Skin epidermis (tissue), 12 donors: ENCODE results near the gene DYNLT5.
"Not testable (repeated sequence)": the region's sequence is repeated elsewhere in the genome, so short reads cannot be mapped to it uniquely, and the experiment has no call there.

Experiments used
- H3K27ac ChIP-seq, 21 experiments: fragments of 200-600 bp; sonication (generic) in 11 of 21; one replicate each; pipeline ENCODE4 v1.5.0; 2020; ENCODE audit warnings: mild to moderate bottlenecking in 3 of 21, inconsistent platforms in 2 of 21, moderate library complexity in 2 of 21
- H3K4me3 ChIP-seq, 7 experiments: fragments of 200-600 bp; sonication (generic) in 2 of 7; one replicate each; pipeline ENCODE4 v1.5.0; 2020; ENCODE audit warnings: inconsistent platforms in 2 of 7, mild to moderate bottlenecking in 2 of 7, moderate library complexity in 1 of 7

The DYNLT5 gene

DNA sequence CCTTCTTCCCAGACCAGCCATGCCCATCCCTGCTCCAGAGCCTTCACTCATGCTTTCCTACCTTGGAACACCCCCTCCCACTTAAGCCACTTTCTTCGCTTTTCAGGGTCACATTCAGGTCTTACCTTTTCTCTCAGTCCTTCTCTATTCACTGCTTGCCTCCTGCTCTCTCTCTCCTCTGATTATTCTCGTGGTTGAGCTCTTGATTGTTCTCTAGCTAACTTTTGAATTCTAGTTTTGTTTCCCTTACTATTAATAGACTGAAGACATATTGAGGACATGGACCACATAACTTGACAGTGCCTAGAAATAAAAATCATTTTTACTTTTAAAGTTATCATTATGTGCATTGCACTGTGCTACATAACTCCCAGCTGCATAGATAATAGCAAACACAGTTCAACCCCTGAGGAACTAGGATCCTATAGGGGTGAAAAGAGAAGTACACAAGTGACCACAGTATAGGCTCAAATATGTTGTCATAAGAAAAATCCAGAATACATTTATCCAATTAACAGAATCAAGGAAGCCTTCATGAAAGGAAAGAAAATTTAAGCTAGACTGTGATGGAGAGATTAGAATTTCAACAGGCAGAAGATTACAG lies 27.3 kb downstream of the DYNLT5 start:
- H3K27ac ChIP-seq: no peak overlapping the region
- H3K4me3 ChIP-seq: no peak overlapping the region

GRCh38 chr1:66785800-66786199 lies 33.5 kb downstream of the DYNLT5 start:
- H3K4me3 ChIP-seq, H3K27ac ChIP-seq: not testable (repeated sequence)

DNA sequence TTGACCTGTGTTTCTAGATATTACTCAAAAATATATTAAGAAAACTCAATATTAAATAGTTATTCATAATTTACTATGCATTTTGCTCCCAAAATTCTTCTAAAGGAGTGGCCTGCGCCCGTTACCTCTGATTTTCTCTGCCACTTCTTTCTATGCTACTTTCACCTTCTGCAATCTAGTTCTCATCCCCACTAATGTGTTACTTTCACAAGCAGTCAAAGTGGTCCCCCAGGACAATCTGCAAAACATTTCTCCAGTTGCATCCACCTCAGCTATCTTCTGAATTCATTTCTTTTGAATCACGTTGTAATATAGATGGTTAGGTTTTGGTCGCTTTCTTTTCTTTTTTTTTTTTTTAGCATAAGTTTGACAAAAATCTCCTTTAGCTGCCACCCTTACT lies 35.4 kb downstream of the DYNLT5 start:
- H3K27ac ChIP-seq: no peak overlapping the region
- no peak overlapping the region for H3K4me3 ChIP-seq

DNA sequence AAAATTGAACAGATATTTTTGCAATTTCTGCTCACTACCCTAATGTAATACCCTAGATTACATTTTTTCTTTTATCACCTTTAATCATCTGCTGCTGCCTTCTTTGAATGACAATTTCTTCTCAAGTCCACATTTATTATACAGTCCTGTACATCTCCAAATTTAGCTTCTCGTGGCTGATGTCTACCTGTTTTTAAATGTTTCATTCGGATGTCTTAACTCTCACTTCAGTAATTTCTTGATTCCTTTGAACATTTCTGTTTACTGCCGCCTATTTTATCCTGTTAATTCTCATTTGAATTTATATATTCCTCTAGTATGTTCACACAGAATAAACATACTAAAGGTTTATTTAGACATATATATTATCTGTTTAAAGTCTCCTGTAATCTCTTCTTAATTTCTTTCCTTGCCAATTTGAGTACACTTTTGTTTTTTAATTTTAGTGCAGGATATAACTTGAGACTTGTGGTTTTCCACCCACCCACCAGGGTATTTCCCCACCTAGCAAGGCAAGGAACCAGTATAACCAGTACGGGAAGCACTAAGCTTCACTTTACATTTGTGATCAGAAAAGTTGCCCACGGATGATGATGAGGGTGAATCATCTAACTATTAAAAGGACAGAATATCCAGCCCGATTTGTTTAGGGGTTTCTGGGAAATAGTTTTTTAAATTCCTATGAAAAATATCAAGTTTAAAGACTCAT lies 36.1 kb downstream of the DYNLT5 start:
- H3K27ac ChIP-seq: peak overlapping the region in 2 of 21 experiments; percentile 39 to 41
- H3K4me3 ChIP-seq: no peak overlapping the region

- no peak overlapping the region for H3K27ac ChIP-seq
- H3K4me3 ChIP-seq: no peak overlapping the region
Observed at GRCh38 chr1:66791621-66792610, 39.7 kb downstream of the DYNLT5 start.

DNA sequence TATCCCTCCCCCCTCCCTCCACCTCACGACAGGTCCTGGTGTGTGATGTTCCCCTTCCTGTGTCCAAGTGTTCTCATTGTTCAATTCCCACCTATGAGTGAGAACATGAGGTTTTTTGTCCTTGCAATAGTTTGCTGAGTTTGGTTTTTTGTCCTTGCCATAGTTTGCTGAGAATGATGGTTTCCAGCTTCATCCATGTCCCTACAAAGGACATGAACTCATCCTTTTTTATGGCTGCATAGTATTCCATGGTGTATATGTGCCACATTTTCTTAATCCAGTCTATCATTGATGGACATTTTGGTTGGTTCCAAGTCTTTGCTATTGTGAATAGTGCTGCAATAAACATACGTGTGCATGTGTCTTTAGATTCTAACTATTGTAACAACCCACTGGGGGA lies 43.6 kb downstream of the DYNLT5 start:
- H3K27ac ChIP-seq, H3K4me3 ChIP-seq: not testable (repeated sequence)

- no peak overlapping the region for H3K4me3 ChIP-seq
- no peak overlapping the region for H3K27ac ChIP-seq
Observed at GRCh38 chr1:66809245-66809644, 57.0 kb downstream of the DYNLT5 start.

DNA sequence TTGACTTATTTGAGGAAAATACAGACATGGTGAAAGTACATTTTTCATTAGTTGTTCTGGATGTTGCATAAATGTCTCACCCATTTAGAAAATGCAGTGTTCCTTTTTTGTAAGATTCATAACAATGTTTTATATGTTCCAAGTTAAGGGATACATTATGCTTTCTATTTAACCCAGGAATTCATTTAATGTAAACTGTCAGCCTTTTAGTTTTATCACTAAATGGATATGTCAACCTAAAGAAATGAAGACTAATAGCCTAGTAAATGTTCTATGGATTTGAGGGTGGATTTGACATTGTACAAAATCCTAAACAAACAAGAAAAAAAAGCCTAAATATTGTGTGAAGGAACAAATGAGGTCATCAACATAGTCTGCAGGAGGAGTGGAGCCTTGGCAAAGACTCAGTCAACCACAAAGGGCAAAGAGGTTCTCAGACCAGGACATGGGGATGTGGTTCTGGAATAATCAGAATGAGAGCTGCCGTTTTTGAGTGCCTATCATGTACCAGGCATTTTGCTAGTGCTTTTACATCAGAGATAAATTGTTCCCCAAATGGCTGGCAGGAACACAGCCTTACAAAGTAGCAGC lies 57.6 kb downstream of the DYNLT5 start:
- Histone ChIP-seq H3K27ac (no peak overlapping the region), H3K4me3 (no peak overlapping the region)

DNA sequence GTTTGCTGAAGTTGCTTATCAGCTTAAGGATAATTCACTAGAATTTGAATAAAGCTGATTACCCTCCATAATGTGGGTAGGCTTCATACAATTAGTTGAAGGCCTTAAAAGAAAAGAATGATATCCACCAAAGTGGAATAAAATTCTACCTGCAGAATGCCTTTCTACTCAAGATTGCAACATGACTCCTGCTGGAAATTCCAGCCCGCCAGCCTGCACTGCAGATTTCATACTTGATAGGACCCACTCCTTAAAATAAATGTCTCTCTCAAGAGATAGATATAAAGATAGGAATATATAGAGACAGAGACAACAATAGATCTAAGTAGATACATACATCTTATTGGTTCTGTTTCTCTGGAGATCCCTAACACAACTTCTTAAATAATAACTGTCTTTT lies 72.5 kb downstream of the DYNLT5 start:
- Histone ChIP-seq H3K27ac (no peak overlapping the region), H3K4me3 (no peak overlapping the region)
